OCI-LY7 (cell line): ENCODE measurements around the gene DCC. TPM values are rescaled to one million over a fixed set of nuclear protein-coding genes. Genes with fewer than 3 reads are reported as not detected.

Source experiments
- BruUV-seq: library from RNA; stranded (reverse); fragments of 400-500 nt; replicated peaks from 2 replicates; lab custom pipeline; 2021; lab: Mats Ljungman, UMichigan
- CTCF ChIA-PET: fragments of 300-600 bp; sonication (Branson Sonifier 250); formaldehyde crosslinking; loops from one replicate; lab custom pipeline; 2022; ENCODE audit warnings: antibody characterized with exemption; ENCODE audit not compliant: unreplicated experiment; lab: Charles Lee
- POLR2A ChIA-PET: fragments of 300-600 bp; sonication (Branson Sonifier 250); formaldehyde crosslinking; loops from one replicate; lab custom pipeline; 2022; ENCODE audit warnings: antibody characterized with exemption; lab: Charles Lee
- DNase-seq: peaks from one replicate; pipeline ENCODE4 v3.0.0-alpha.2; 2015; ENCODE audit warnings: low spot score
- H2AFZ ChIP-seq: fragments of 200-600 bp; sonication (generic), shearing (Covaris generic); 2 replicates; pipeline ENCODE4 v1.6.1; 2014; ENCODE audit warnings: mild to moderate bottlenecking, antibody characterized with exemption, low read length, moderate library complexity
- H3K27ac ChIP-seq: fragments of 200-600 bp; sonication (generic); 2 replicates; pipeline ENCODE4 v1.5.1; 2014; ENCODE audit warnings: mixed run types, low read depth, mild to moderate bottlenecking, moderate library complexity, low read length, inconsistent platforms; ENCODE audit not compliant: poor library complexity, severe bottlenecking
- H3K36me3 ChIP-seq: fragments of 200-600 bp; sonication (generic); 2 replicates; pipeline ENCODE4 v1.6.1; 2014; ENCODE audit warnings: mild to moderate bottlenecking, antibody characterized with exemption, low read length, moderate library complexity, mixed read lengths; ENCODE audit not compliant: insufficient read depth
- H3K4me1 ChIP-seq: fragments of 200-600 bp; sonication (generic); 2 replicates; pipeline ENCODE4 v1.5.1; 2014; ENCODE audit warnings: mild to moderate bottlenecking, low read length; ENCODE audit not compliant: insufficient read depth, poor library complexity, severe bottlenecking
- H3K4me2 ChIP-seq: fragments of 200-600 bp; sonication (generic); 2 replicates; pipeline ENCODE4 v1.6.1; 2014; ENCODE audit warnings: mild to moderate bottlenecking, low read length
- H3K4me3 ChIP-seq: fragments of 200-600 bp; sonication (generic); 2 replicates; pipeline ENCODE4 v1.5.1; 2014; ENCODE audit warnings: mild to moderate bottlenecking, low read depth, low read length; ENCODE audit not compliant: poor library complexity, severe bottlenecking
- H3K79me2 ChIP-seq: fragments of 200-600 bp; sonication (generic); 2 replicates; pipeline ENCODE4 v1.6.1; 2016; ENCODE audit warnings: low read depth, mild to moderate bottlenecking, low read length, moderate library complexity, mixed read lengths; ENCODE audit not compliant: insufficient read depth
- H3K9me2 ChIP-seq: fragments of 200-600 bp; sonication (generic); 2 replicates; pipeline ENCODE4 v1.6.1; 2016; ENCODE audit warnings: mild to moderate bottlenecking, low read length, mixed read lengths; ENCODE audit not compliant: insufficient read depth
- H3K9me3 ChIP-seq: fragments of 200-600 bp; sonication (generic); 2 replicates; pipeline ENCODE4 v1.6.1; 2014; ENCODE audit warnings: mild to moderate bottlenecking, mixed run types, low read length, mixed read lengths
- H4K20me1 ChIP-seq: fragments of 200-600 bp; sonication (generic); 2 replicates; pipeline ENCODE4 v1.6.1; 2014; ENCODE audit warnings: mild to moderate bottlenecking, antibody characterized with exemption, low read length, moderate library complexity, mixed read lengths; ENCODE audit not compliant: insufficient read depth
- CTCF ChIP-seq: fragments of 200-600 bp; sonication (generic); conservative IDR thresholded peaks from 2 replicates; pipeline ENCODE4 v1.5.1; 2014; ENCODE audit warnings: mild to moderate bottlenecking, antibody characterized with exemption, low read length, moderate library complexity, mixed read lengths
- EZH2phosphoT487 ChIP-seq: fragments of 200-600 bp; sonication (generic); IDR thresholded peaks from 2 replicates; pipeline ENCODE4 v1.6.1; 2018; ENCODE audit warnings: low read depth, borderline replicate concordance, mild to moderate bottlenecking, mixed run types, antibody characterized with exemption, low read length, moderate library complexity, mixed read lengths
- intact Hi-C: fragments of 100-400 bp; cut with micrococcal nuclease; formaldehyde crosslinking; loops from one replicate; pipeline ENCODE4 v1.10.0; 2022; ENCODE audit not compliant: unreplicated experiment
- total RNA-seq, 2 experiments: library from RNA; depleted of rRNA in 1 of 2; stranded (reverse); fragments of >200 nt in 1 of 2; shearing (Covaris generic) in 1 of 2; gene quantifications; 2 replicates each; pipeline ENCODE4 v1.2.3, GENCODE V29; 2014 to 2022

Gene DCC
- total RNA-seq, 2 experiments from 2014 or later = not detected

GRCh38 chr18:52510139-52510538, 170.1 kb downstream of the DCC start:
- Histone ChIP-seq H3K36me3 (no peaks in the 10 kb centered on the region), H3K4me3 (no peak overlapping the region), H3K27ac (no peak overlapping the region), H3K4me2 (no peak overlapping the region), H3K4me1 (no peaks in the 10 kb centered on the region), H4K20me1 (no peaks in the 10 kb centered on the region), H3K9me2 (no peaks in the 10 kb centered on the region), H3K79me2 (no peaks in the 10 kb centered on the region), H2AFZ (no peak overlapping the region), H3K9me3 (no peaks in the 10 kb centered on the region)
- BruUV-seq = no TSS peak
- intact Hi-C loops = no loop called here
- POLR2A ChIA-PET = no interaction called here
- DNase-seq = no peak
- CTCF ChIA-PET = no interaction called here
- no peak for TF ChIP-seq CTCF
- no peak for TF ChIP-seq EZH2phosphoT487

- Histone ChIP-seq H3K4me1 (no peaks in the 10 kb centered on the region), H3K79me2 (no peaks in the 10 kb centered on the region), H2AFZ (no peak overlapping the region), H3K4me3 (no peak overlapping the region), H3K9me2 (no peaks in the 10 kb centered on the region), H3K27ac (no peak overlapping the region), H3K36me3 (no peaks in the 10 kb centered on the region), H4K20me1 (no peaks in the 10 kb centered on the region), H3K9me3 (no peaks in the 10 kb centered on the region), H3K4me2 (no peak overlapping the region)
- ChIA-PET CTCF (no interaction called here), POLR2A (no interaction called here)
- DNase-seq = no peak
- TF ChIP-seq EZH2phosphoT487 (no peak), CTCF (no peak)
- no TSS peak for BruUV-seq
- intact Hi-C loops = no loop called here
Measured at GRCh38 chr18:52518086-52518485, 178.1 kb downstream of the DCC start.

- intact Hi-C loops = no loop called here
- BruUV-seq = no TSS peak
Measured at GRCh38 chr18:52519021-52519420, 179.0 kb downstream of the DCC start.

More at GRCh38 chr18:52519021-52519420, 179.0 kb downstream of the DCC start:
- Histone ChIP-seq H4K20me1 (no peaks in the 10 kb centered on the region), H3K4me2 (no peak overlapping the region), H2AFZ (no peak overlapping the region), H3K79me2 (no peaks in the 10 kb centered on the region), H3K4me3 (no peak overlapping the region), H3K9me3 (no peaks in the 10 kb centered on the region), H3K36me3 (no peaks in the 10 kb centered on the region), H3K27ac (no peak overlapping the region), H3K9me2 (no peaks in the 10 kb centered on the region), H3K4me1 (no peaks in the 10 kb centered on the region)
- POLR2A ChIA-PET = no interaction called here
- CTCF ChIA-PET = no interaction called here
- no peak for DNase-seq
- TF ChIP-seq CTCF (no peak), EZH2phosphoT487 (no peak)
